Measurements from ENCODE around the gene BCAT1.
"Not testable (repeated sequence)": the region's sequence is repeated elsewhere in the genome, so short reads cannot be mapped to it uniquely, and the experiment has no call there.

GRCh38 chr12:24851883-24852282, 97.0 kb downstream of the BCAT1 start:
- TF ChIP-seq, protein P1, sequence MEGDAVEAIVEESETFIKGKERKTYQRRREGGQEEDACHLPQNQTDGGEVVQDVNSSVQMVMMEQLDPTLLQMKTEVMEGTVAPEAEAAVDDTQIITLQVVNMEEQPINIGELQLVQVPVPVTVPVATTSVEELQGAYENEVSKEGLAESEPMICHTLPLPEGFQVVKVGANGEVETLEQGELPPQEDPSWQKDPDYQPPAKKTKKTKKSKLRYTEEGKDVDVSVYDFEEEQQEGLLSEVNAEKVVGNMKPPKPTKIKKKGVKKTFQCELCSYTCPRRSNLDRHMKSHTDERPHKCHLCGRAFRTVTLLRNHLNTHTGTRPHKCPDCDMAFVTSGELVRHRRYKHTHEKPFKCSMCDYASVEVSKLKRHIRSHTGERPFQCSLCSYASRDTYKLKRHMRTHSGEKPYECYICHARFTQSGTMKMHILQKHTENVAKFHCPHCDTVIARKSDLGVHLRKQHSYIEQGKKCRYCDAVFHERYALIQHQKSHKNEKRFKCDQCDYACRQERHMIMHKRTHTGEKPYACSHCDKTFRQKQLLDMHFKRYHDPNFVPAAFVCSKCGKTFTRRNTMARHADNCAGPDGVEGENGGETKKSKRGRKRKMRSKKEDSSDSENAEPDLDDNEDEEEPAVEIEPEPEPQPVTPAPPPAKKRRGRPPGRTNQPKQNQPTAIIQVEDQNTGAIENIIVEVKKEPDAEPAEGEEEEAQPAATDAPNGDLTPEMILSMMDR (IDR thresholded peaks at IDR 0.05; ENCODE audit: extremely low read depth in 1 of 2, insufficient read depth in 1 of 2, low read depth in 1 of 2, low read length in 2 of 2) = not testable (repeated sequence)
- not testable (repeated sequence) for TF ChIP-seq POLR2A (IDR thresholded peaks at IDR 0.05; ENCODE audit: low read depth, low read length); EZH2 (IDR thresholded peaks at IDR 0.05; ENCODE audit: borderline replicate concordance, low read depth, low read length, severe bottlenecking); MYC (IDR thresholded peaks at IDR 0.05; ENCODE audit: low read depth, low read length)
- TF ChIP-seq, protein P2, sequence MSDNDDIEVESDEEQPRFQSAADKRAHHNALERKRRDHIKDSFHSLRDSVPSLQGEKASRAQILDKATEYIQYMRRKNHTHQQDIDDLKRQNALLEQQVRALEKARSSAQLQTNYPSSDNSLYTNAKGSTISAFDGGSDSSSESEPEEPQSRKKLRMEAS (IDR thresholded peaks at IDR 0.05; ENCODE audit: insufficient read depth, insufficient read length) = not testable (repeated sequence)
- TF ChIP-seq POLR2AphosphoS5 (IDR thresholded peaks at IDR 0.05; ENCODE audit: insufficient read depth, low read depth, low read length) = peak; percentile 44
